NCI-H510A treated with DMSO at 0.1 percent for 48 hours (cell line): ENCODE measurements around the gene COMTD1.
"Not testable (repeated sequence)": the region's sequence is repeated elsewhere in the genome, so short reads cannot be mapped to it uniquely, and the experiment has no call there.

Experiments
- DNase-seq: peaks from one replicate; lab custom pipeline; 2025; lab: John Stamatoyannopoulos, UW

Gene COMTD1

GRCh38 chr10:75194625-75195024 lies 41.1 kb downstream of the COMTD1 start:
- DNase-seq = not testable (repeated sequence)

DNA sequence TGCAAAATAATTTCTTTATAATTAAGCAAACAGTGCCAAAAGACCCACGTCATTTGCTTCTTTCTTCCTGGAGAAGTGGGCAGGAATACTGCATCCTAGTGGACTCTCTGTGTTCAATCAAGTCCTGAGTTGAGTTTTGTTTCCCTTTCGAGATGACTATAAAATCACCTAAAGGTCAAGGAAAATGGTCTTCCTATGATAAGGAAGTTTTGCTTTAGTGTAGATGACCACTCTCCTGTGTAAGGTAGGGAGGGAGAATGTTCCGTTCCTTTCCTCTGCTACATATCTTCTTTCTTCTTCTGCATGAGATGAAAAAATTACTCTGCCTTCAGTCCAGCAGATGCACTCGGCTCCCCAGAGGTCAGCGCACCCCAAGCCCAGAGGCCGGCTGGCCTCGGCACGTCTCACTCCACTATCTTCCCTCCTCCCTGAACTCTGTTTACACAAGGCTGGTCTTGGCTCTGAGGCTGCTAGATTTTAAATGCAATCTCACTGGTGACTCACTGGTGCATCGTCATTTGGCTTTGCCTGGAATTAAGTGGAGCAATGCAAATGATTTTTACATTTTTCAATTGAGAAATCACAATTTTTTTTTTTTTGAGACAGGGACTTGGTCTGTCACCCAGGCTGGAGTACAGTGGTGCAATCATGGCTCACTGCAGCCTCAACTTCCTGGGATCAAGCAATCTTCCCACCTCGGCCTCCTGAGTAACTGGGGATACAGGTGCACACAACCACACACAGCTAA lies 43.8 kb downstream of the COMTD1 start:
- no peak for DNase-seq

DNA sequence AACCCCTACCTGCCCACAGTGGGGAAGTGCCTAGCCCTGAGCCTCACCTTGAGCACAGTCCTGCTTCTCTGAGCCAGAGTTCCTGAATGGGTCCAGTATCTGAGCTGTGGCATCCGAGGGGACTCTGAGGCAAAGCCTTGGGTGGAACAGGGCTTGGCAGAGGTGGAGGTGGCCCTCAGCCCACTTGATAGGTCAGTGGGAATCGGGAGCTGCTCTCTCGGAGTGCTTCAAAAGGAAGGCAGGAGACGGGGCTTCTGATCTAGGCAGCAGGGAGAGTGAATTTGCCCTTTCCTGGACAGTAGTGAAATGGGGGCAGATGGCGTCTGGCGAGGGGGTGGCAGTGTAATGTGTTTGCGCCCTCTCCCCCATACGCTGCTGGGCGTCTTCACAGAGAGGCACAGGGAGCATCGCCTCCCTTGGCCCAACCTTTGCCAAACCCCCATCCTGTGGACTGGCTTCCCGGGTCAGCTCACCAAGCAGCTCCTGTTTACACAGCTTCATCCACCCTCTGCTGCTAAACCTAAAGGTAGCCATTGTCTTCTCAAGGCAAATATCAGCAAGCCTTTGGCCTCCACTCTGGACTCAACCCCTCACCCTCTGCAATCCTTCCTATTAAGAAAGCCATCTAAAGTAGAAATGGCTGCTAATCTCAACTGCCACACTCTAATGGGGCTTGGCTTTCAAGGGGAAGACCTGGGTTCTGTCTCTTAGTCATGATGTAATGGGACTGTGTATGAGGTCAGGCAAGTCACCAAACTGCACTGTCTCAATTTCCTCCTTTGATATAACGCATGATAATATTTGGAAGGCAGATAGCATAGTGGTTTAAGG lies 46.3 kb downstream of the COMTD1 start:
- DNase-seq = no peak

DNA sequence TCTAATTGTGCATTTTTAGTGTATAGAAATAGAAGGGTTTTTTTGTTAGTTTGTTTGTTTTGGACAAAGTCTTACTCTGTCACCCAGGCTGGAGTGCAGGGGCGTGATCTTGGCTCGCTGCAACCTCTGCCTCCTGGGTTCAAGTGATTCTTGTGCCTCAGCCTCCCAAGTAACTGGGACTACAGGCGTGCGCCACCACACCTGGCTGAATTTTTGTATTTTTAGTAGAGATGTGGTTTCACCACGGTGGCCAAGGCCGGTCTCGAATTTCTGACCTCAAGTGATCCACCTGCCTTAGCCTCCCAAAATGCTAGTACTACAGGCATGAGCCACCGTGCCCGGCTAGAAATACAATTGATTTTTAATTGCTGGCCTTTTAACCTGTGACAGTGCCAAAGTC lies 47.2 kb downstream of the COMTD1 start:
- DNase-seq = not testable (repeated sequence)

GRCh38 chr10:75187961-75188426 lies 47.8 kb downstream of the COMTD1 start:
- DNase-seq = peak; percentile 60

- DNase-seq = no peak
Observed at GRCh38 chr10:75186310-75186709, 49.4 kb downstream of the COMTD1 start.
